ENCODE data around the gene JAM2.

- no peak for TF ChIP-seq CTCF (IDR thresholded peaks at IDR 0.05; ENCODE audit: low read depth, low read length)
- TF ChIP-seq EZH2phosphoT487 (IDR thresholded peaks at IDR 0.05; ENCODE audit: low read depth) = no peak
Observed at GRCh38 chr21:25649146-25649545, 10.1 kb downstream of the JAM2 start.

All from OCI-LY3 (cell line).